Adipocyte (in vitro differentiated cells): ENCODE data around the gene BCAM.
"Not testable (repeated sequence)": the region's sequence is repeated elsewhere in the genome, so short reads cannot be mapped to it uniquely, and the experiment has no call there.

ENCODE experiments used
- DNase-seq: peaks from one replicate; pipeline ENCODE4 v3.0.0-alpha.2; 2015; ENCODE audit warnings: low read depth
- H3K27me3 ChIP-seq: replicated peaks from 2 replicates; pipeline ENCODE4 v1.7.0; 2013; ENCODE audit warnings: mild to moderate bottlenecking, low read length, moderate library complexity; ENCODE audit not compliant: control insufficient read depth, insufficient read depth
- H3K36me3 ChIP-seq: 2 replicates; pipeline ENCODE4 v1.7.0; 2013; ENCODE audit warnings: low read length, mild to moderate bottlenecking, moderate library complexity; ENCODE audit not compliant: control insufficient read depth, insufficient read depth, severe bottlenecking
- H3K4me1 ChIP-seq: 2 replicates; pipeline ENCODE4 v1.7.0; 2013; ENCODE audit warnings: mild to moderate bottlenecking, low read length, moderate library complexity; ENCODE audit not compliant: control insufficient read depth, insufficient read depth
- H3K4me3 ChIP-seq: 2 replicates; pipeline ENCODE4 v1.7.0; 2013; ENCODE audit warnings: mild to moderate bottlenecking, low read length, moderate library complexity
- H3K9ac ChIP-seq: 2 replicates; pipeline ENCODE4 v1.7.0; 2013; ENCODE audit warnings: mild to moderate bottlenecking, low read length, moderate library complexity
- H3K9me3 ChIP-seq: 2 replicates; pipeline ENCODE4 v1.7.0; 2013; ENCODE audit warnings: mild to moderate bottlenecking, low read length, moderate library complexity; ENCODE audit not compliant: control insufficient read depth

BCAM gene

DNA sequence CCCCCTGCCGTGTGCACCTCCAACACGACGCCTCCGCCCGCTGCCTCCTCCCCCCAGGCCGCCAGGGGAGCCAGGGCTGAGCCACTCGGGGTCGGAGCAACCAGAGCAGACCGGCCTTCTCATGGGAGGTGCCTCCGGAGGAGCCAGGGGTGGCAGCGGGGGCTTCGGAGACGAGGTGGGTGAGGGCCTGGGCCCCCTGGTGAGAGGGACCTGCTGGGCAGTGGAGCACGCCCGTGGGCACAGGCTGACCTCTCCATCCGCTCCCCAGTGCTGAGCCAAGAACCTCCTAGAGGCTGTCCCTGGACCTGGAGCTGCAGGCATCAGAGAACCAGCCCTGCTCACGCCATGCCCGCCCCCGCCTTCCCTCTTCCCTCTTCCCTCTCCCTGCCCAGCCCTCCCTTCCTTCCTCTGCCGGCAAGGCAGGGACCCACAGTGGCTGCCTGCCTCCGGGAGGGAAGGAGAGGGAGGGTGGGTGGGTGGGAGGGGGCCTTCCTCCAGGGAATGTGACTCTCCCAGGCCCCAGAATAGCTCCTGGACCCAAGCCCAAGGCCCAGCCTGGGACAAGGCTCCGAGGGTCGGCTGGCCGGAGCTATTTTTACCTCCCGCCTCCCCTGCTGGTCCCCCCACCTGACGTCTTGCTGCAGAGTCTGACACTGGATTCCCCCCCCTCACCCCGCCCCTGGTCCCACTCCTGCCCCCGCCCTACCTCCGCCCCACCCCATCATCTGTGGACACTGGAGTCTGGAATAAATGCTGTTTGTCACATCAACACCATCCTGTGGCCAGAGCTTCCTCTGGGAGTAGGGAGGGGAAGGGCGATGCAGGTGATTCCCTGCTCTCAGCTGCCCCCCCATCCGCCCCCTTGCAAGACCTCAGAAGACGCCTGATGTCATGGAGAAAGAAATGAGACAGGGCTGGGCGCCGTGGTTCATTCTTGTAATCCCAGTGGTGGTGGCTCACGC is 12.0 kb downstream of the BCAM start:
- Histone ChIP-seq H3K9ac (no peak overlapping the region), H3K36me3 (no peaks in the 10 kb centered on the region), H3K27me3 (peaks cover 19% of the 10 kb centered on the region), H3K9me3 (no peaks in the 10 kb centered on the region), H3K4me3 (no peak overlapping the region), H3K4me1 (no peaks in the 10 kb centered on the region)
- no peak for DNase-seq

DNA sequence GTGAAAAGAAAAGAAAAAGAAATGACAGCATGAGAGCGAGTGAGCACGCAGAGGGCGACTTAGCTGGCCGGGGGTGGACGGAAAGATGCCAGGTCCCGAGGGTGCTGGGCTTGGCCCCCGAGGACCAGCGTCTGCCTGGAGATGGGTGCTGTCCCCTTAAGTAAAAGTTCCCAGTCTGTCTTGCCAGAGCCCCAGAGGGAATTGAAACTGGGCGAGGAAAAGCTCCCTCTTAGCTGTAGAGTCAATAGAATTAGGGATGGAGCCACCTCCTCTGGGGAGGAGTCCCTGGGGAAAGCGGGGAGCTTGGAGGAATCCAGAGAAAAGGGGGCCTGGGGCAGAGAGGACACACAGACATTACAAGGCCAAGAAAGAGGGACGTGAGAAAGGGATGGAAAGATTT is 13.3 kb downstream of the BCAM start:
- DNase-seq, result no peak
- Histone ChIP-seq H3K4me3 (no peak overlapping the region), H3K9ac (no peak overlapping the region)

DNA sequence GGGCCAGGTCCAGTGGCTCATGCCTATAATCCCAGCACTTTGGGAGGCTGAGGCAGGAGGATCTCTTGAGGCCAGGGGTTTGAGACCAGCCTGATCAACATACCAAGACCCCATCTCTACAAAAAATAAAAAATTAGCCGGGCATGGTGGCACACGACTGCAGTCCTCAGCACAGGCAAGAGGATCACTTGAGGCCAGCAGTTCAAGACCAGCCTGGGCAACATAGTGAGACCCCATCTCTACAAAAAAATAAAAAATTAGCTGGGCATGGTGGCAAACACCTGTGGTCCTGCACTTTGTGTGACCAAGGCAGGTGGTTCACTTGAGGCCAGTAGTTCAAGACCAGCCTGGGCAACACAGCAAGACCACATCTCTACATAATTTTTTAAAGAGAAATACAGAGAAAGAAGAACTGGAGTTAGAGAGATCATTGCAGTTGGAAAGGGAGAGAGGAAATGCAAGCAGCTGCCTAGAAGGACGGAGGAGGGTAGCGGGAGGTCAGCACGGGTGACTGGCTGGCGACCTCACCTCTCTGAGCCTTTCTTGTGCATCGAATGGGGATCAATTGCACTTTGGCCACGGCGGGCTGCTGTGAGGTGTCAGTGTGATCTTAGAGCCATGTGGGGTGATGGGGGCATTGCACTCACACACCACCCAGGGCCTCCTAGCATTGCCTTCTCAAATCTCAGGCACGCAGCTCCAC is 13.9 kb downstream of the BCAM start:
- Histone ChIP-seq H3K9me3 (no peaks in the 10 kb centered on the region), H3K36me3 (no peaks in the 10 kb centered on the region), H3K9ac (no peak overlapping the region), H3K4me1 (no peaks in the 10 kb centered on the region), H3K4me3 (no peak overlapping the region), H3K27me3 (peaks cover 30% of the 10 kb centered on the region)
- no peak for DNase-seq

More for the DNA sequence above, 13.3 kb downstream of the BCAM start:
- Histone ChIP-seq H3K27me3 (peaks cover 26% of the 10 kb centered on the region), H3K36me3 (no peaks in the 10 kb centered on the region), H3K9me3 (no peaks in the 10 kb centered on the region), H3K4me1 (no peaks in the 10 kb centered on the region)

DNA sequence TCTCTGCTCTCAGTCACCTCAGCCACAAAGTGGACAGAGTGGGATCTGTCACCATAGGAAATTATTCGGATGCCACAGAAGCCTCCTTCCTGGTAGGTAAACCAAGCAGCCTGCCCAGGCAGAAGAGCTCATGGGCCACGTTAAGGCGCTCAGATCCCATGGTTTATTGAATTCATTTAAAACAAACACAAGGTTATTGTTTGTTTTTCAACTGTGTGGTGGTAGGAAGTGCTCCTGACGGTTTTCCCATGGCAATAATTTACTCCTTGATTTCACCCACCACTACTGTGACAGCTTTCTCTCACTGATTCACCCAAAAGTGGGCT is 14.4 kb downstream of the BCAM start:
- no peaks in the 10 kb centered on the region for H3K4me1 ChIP-seq
- H3K9me3 ChIP-seq, result no peaks in the 10 kb centered on the region
- peaks cover 30% of the 10 kb centered on the region for H3K27me3 ChIP-seq
- no peak overlapping the region for H3K9ac ChIP-seq
- H3K36me3 ChIP-seq, result no peaks in the 10 kb centered on the region
- no peak overlapping the region for H3K4me3 ChIP-seq
- no peak for DNase-seq

DNA sequence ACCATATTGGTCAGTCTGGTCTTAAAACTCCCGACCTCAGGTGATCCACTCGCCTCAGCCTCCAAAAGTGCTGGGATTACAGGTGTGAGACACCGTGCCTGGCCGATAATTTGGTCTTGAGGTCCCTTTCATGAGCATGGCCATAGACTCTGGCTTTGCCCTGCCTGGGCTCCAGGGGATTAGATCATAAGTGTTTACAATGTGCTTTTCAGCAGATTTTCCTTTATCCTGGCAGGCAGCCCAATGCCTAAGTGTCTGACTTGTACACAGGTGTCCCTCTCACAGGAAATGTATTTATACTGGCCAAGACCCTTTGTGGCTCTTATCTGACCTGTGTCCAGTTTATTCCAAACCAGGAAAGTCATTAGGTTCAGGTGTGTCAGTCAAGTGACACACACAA is 15.9 kb downstream of the BCAM start:
- H3K9ac ChIP-seq, result no peak overlapping the region

DNA sequence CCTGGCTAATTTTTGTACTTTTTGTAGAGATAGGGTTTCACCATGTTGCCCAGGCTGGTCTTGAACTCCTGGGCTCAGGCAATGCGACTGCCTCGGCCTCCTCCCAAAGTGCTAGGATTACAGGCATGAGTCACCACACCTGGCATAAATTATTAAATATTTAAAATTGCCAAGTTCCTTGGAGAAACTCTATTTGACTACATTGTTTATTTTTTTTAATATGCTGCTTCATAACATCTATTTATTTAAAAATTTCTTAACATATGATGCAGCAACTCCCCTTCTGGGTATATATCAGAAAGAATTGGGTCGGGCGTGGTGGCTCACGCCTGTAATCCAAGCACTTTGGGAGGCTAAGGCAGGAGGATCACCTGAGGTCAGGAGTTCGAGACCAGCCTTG is 24.0 kb downstream of the BCAM start:
- not testable (repeated sequence) for H3K9ac ChIP-seq, H3K4me1 ChIP-seq, H3K9me3 ChIP-seq, H3K36me3 ChIP-seq, H3K4me3 ChIP-seq
- peaks cover 18% of the 10 kb centered on the region for H3K27me3 ChIP-seq
- DNase-seq, result peak; percentile 18

More for the DNA sequence above, 15.9 kb downstream of the BCAM start:
- DNase-seq, result no peak
- H3K4me3 ChIP-seq, result no peak overlapping the region
- no peaks in the 10 kb centered on the region for H3K9me3 ChIP-seq
- H3K36me3 ChIP-seq, result no peaks in the 10 kb centered on the region
- peaks cover 30% of the 10 kb centered on the region for H3K27me3 ChIP-seq
- H3K4me1 ChIP-seq, result no peaks in the 10 kb centered on the region

DNA sequence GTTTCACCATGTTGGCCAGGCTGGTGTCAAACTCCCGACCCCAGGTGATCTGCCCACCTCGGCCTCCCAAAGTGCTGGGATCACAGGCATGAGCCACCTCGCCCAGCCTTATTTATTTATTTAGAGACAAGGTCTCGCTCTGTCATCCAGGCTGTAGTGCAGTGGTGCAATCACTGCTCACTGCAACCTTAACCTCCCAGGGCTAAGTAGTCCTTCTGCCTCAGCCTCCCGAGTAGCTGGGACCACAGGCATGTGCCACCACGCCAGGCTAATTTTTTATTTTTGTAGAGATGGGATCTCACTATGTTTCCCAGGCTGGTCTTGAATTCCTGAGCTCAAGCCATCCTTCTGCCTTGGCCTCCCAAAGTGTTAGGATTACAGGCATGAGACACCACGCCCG is 25.5 kb downstream of the BCAM start:
- peaks cover 18% of the 10 kb centered on the region for H3K27me3 ChIP-seq
- not testable (repeated sequence) for H3K4me3 ChIP-seq, H3K9me3 ChIP-seq, H3K9ac ChIP-seq, H3K36me3 ChIP-seq, DNase-seq, H3K4me1 ChIP-seq

DNA sequence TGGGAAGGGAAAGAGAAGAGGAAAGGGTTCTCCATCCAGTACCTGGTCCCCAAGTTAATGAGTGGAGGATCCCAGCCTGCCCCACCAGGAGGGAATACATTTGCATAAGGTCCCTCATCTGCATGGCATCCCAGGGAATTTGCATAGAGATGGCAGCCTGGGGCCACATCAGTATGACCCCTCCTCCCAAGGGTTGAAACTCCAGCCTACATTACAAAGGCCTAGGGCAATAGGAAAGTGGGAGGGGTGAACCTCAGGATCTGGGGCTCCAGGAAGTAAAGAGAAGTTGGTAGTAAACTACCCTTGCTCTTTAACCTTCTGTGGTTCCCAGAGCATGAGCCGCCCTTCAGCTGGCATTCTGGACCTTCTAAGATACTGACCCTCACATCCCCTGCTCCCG is 30.4 kb downstream of the BCAM start:
- no peaks in the 10 kb centered on the region for H3K4me1 ChIP-seq
- no peak for DNase-seq
- H3K9ac ChIP-seq, result no peak overlapping the region
- H3K4me3 ChIP-seq, result no peak overlapping the region
- no peaks in the 10 kb centered on the region for H3K36me3 ChIP-seq
- H3K27me3 ChIP-seq, result peaks cover 7% of the 10 kb centered on the region
- H3K9me3 ChIP-seq, result no peaks in the 10 kb centered on the region

DNA sequence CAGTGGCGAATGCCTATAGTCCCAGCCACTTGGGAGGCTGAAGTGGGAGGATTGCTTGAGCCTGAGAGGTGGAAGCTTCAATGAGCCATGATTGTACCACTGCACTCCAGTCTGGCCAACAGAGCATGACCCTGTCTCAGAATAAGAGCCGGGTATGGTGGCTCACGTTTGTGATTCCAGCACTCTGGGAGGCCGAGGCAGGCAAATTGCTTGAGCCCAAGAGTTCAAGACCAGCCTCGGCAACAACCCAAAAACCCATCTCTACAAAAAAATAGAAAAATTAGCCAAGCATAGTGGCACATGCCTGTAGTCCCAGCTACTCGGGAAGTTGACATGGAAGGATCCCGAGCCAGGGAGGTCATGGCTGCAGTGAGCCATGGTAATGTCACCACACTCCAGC is 31.9 kb downstream of the BCAM start:
- no peak overlapping the region for H3K4me3 ChIP-seq
- no peak overlapping the region for H3K9ac ChIP-seq
- H3K9me3 ChIP-seq, result no peaks in the 10 kb centered on the region
- no peaks in the 10 kb centered on the region for H3K27me3 ChIP-seq
- DNase-seq, result no peak
- H3K36me3 ChIP-seq, result no peaks in the 10 kb centered on the region
- no peaks in the 10 kb centered on the region for H3K4me1 ChIP-seq

DNA sequence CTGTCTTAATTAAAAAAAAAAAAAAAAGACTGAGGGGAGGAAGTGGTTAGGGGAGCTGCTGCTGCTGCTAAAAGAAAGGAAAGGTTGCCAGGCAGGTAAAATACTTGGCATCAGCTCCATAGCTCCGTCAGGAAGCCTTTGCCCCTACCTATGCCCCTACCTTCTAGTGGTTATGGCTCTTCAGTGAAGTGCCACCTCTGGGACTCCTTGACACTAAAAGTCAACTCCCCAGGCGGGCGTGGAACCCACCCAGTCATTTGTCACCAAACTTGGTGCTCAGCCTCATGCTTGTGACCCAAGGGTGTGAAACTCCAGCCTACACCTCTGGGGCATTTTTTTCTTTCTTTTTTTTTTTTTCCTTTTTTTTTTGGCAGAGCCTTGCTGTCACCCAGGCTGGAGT is 32.3 kb downstream of the BCAM start:
- Histone ChIP-seq H3K36me3 (no peaks in the 10 kb centered on the region), H3K9me3 (no peaks in the 10 kb centered on the region), H3K27me3 (no peaks in the 10 kb centered on the region), H3K4me3 (no peak overlapping the region), H3K9ac (no peak overlapping the region), H3K4me1 (no peaks in the 10 kb centered on the region)
- no peak for DNase-seq

DNA sequence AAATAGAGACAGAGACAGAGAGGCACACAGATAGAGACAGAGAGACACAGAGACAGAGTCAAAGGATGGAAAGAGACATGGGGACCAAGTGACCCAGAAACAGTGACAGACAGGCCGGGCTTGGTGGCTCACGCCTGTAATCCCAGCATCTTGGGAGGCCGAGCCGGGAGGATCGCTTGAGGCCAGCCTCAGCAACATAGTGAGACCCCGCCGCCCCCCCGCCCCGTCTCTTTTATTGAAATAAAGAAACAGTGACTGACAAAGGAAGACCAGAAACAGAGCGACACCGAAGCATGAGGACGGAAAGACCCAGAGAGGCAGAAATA is 36.3 kb downstream of the BCAM start:
- H3K9me3 ChIP-seq, result no peaks in the 10 kb centered on the region
- peak overlapping the region; percentile 83 for H3K4me3 ChIP-seq
- no peak for DNase-seq
- H3K4me1 ChIP-seq, result peaks cover 19% of the 10 kb centered on the region
- no peaks in the 10 kb centered on the region for H3K27me3 ChIP-seq
- H3K9ac ChIP-seq, result peak overlapping the region; percentile 66
- no peaks in the 10 kb centered on the region for H3K36me3 ChIP-seq
